ENCODE results near the gene CXCR2.
A peak's percentile ranks its signal among the peaks of the same experiment; 100 is the strongest.

Gene CXCR2

GRCh38 chr2:218186355-218186766 is 60.5 kb downstream of the CXCR2 start:
- DNase-seq (ENCODE audit: low read depth in 2 of 2) = peak; percentile 34 to 44
